Adrenal gland (tissue), 5 donors: Measurements from ENCODE around the gene PCSK9.

ENCODE experiments used
- POLR2A ChIP-seq, 2 donors: fragments of 450-650 bp; IDR thresholded peaks; one replicate each; pipeline ENCODE4 v1.6.1; 2017; ENCODE audit warnings: antibody characterized with exemption in 2 of 2, mild to moderate bottlenecking in 2 of 2, moderate library complexity in 1 of 2
- TF ChIP-seq, protein P1 (sequence below), 6 experiments: fragments of 450-650 bp in 4 of 6; fragments of 200-600 bp in 2 of 6; sonication (generic) in 1 of 6; IDR thresholded peaks; 1 replicate in 5 of 6; 2 replicates in 1 of 6; pipeline versions ENCODE4 v1.5.1 to v1.8.0; 2016 to 2021; ENCODE audit warnings: antibody characterized with exemption in 6 of 6, mild to moderate bottlenecking in 2 of 6, moderate library complexity in 1 of 6
- donor health status: DM: no; HTN: no; CAD: no.

DNA sequence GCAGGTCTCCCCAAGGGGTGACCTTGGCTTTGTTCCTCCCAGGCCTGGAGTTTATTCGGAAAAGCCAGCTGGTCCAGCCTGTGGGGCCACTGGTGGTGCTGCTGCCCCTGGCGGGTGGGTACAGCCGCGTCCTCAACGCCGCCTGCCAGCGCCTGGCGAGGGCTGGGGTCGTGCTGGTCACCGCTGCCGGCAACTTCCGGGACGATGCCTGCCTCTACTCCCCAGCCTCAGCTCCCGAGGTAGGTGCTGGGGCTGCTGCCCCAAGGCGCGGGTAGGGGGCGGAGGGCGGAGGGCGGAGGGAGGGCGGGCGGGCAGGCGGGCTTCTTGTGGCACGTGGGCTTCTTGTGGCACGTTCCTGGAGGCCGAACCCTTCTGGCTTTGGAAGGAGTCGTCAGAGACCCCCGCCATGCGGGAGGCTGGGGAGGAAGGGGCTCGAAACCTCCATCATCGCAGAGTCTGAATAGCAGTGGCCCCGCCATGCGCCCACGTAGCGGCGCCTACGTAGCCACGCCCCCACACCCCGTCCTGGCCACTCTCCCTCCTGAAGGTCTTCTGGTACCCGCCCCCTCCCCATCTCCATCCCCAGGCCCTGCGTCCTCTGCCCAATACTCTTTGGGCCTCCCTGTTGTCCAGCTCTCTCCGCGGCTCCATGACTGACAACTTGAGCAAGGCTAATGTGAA lies 16.7 kb downstream of the PCSK9 start:
- TF ChIP-seq, protein P1, sequence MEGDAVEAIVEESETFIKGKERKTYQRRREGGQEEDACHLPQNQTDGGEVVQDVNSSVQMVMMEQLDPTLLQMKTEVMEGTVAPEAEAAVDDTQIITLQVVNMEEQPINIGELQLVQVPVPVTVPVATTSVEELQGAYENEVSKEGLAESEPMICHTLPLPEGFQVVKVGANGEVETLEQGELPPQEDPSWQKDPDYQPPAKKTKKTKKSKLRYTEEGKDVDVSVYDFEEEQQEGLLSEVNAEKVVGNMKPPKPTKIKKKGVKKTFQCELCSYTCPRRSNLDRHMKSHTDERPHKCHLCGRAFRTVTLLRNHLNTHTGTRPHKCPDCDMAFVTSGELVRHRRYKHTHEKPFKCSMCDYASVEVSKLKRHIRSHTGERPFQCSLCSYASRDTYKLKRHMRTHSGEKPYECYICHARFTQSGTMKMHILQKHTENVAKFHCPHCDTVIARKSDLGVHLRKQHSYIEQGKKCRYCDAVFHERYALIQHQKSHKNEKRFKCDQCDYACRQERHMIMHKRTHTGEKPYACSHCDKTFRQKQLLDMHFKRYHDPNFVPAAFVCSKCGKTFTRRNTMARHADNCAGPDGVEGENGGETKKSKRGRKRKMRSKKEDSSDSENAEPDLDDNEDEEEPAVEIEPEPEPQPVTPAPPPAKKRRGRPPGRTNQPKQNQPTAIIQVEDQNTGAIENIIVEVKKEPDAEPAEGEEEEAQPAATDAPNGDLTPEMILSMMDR (IDR thresholded peaks at IDR 0.05): no peak
- TF ChIP-seq POLR2A (IDR thresholded peaks at IDR 0.05): no peak
